ENCODE results near the gene SLC24A3. TPM values are rescaled to one million over a fixed set of nuclear protein-coding genes. Genes with fewer than 3 reads are reported as not detected.

SLC24A3 gene
- total RNA-seq, 1 donor from 2014 or later, result 0.11 TPM

DNA sequence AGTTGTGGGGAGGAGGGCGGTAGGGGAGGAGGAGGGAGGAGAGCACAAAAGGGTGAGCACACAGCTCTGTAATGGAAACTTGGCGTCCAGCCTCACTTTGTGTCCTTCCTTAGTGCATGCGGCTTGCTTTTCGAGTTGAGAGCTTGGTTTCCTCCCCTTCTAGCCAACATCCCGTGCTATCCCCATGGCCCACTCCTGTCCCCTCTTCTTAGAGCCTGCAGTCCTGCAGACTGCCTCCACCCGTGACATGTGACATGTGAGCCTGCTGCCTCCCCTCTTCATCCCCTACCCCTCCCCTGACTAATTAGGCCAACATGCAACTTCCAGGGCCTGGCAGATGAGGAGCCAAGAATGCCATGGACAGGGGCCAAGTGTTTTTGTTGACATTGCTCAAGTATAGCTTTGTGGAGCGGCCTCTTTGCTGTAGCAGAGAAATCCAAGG is 63.2 kb downstream of the SLC24A3 start:
- Mint-ChIP-seq H3K4me3 (ENCODE audit: unreplicated experiment) (no peak overlapping the region), H3K4me1 (ENCODE audit: unreplicated experiment) (no peaks in the 10 kb centered on the region), H3K9me3 (ENCODE audit: unreplicated experiment) (no peaks in the 10 kb centered on the region), H3K27me3 (ENCODE audit: unreplicated experiment) (no peaks in the 10 kb centered on the region), H3K36me3 (ENCODE audit: unreplicated experiment) (no peaks in the 10 kb centered on the region), H3K27ac (ENCODE audit: unreplicated experiment) (no peak overlapping the region)
- no peak for DNase-seq (ENCODE audit: extremely low spot score, unreplicated experiment)
- TF ChIP-seq, protein P1, sequence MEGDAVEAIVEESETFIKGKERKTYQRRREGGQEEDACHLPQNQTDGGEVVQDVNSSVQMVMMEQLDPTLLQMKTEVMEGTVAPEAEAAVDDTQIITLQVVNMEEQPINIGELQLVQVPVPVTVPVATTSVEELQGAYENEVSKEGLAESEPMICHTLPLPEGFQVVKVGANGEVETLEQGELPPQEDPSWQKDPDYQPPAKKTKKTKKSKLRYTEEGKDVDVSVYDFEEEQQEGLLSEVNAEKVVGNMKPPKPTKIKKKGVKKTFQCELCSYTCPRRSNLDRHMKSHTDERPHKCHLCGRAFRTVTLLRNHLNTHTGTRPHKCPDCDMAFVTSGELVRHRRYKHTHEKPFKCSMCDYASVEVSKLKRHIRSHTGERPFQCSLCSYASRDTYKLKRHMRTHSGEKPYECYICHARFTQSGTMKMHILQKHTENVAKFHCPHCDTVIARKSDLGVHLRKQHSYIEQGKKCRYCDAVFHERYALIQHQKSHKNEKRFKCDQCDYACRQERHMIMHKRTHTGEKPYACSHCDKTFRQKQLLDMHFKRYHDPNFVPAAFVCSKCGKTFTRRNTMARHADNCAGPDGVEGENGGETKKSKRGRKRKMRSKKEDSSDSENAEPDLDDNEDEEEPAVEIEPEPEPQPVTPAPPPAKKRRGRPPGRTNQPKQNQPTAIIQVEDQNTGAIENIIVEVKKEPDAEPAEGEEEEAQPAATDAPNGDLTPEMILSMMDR (IDR thresholded peaks at IDR 0.05), result no peak

DNA sequence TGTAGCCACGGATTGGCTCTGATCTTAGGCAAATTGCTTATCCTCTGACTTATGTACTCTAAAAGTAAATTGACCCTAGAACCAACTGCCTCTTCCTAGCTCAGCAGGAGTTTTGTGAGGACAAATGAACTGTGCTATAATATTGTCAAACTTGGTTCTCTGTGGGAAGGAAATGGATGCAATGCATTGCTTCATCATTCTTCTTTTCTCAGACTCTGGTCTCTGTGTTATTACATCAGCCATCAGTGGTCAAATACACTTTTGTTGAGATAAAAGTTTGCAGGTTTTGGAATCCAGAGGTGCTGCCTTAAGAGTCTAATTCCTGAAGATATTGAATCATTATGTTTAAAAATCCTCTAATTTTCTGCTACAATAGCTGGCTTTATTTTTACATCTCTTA is 64.9 kb downstream of the SLC24A3 start:
- no peaks in the 10 kb centered on the region for H3K36me3 Mint-ChIP-seq (ENCODE audit: unreplicated experiment)
- H3K4me3 Mint-ChIP-seq (ENCODE audit: unreplicated experiment), result no peak overlapping the region
- no peaks in the 10 kb centered on the region for H3K27me3 Mint-ChIP-seq (ENCODE audit: unreplicated experiment)
- H3K4me1 Mint-ChIP-seq (ENCODE audit: unreplicated experiment), result no peaks in the 10 kb centered on the region
- TF ChIP-seq, protein P1 (IDR thresholded peaks at IDR 0.05), result no peak
- no peak overlapping the region for H3K27ac Mint-ChIP-seq (ENCODE audit: unreplicated experiment)
- H3K9me3 Mint-ChIP-seq (ENCODE audit: unreplicated experiment), result no peaks in the 10 kb centered on the region
- DNase-seq (ENCODE audit: extremely low spot score, unreplicated experiment), result no peak

DNA sequence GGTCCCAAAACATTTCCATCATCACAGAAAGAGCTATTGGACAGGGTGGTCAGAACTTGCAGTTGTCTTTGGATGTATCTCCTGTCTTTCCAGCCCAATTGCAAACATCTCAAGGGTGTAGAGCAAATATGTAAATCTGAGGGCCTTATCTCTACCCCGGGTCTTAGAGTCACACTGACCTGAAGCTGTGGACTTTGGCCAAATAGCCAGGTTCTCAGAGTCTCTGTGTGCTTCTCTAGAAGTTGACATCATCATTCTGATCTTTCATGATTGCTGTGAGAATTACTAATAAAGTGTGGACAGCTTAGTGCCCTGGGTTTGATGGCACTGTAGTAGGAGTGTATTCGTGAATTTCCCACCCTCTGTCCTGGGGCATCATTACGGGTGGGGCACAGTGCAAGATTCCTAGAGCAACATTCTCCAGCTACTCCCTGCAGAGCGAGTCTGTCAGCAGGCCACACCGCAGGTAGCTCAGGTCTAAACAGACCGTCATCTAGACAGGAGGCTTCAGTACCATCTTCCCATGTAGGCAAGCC is 71.1 kb downstream of the SLC24A3 start:
- DNase-seq (ENCODE audit: extremely low spot score, unreplicated experiment), result no peak
- Mint-ChIP-seq H3K9me3 (ENCODE audit: unreplicated experiment) (no peaks in the 10 kb centered on the region), H3K4me1 (ENCODE audit: unreplicated experiment) (no peaks in the 10 kb centered on the region), H3K36me3 (ENCODE audit: unreplicated experiment) (no peaks in the 10 kb centered on the region), H3K27ac (ENCODE audit: unreplicated experiment) (no peak overlapping the region), H3K4me3 (ENCODE audit: unreplicated experiment) (no peak overlapping the region), H3K27me3 (ENCODE audit: unreplicated experiment) (no peaks in the 10 kb centered on the region)
- TF ChIP-seq, protein P1 (IDR thresholded peaks at IDR 0.05), result no peak

DNA sequence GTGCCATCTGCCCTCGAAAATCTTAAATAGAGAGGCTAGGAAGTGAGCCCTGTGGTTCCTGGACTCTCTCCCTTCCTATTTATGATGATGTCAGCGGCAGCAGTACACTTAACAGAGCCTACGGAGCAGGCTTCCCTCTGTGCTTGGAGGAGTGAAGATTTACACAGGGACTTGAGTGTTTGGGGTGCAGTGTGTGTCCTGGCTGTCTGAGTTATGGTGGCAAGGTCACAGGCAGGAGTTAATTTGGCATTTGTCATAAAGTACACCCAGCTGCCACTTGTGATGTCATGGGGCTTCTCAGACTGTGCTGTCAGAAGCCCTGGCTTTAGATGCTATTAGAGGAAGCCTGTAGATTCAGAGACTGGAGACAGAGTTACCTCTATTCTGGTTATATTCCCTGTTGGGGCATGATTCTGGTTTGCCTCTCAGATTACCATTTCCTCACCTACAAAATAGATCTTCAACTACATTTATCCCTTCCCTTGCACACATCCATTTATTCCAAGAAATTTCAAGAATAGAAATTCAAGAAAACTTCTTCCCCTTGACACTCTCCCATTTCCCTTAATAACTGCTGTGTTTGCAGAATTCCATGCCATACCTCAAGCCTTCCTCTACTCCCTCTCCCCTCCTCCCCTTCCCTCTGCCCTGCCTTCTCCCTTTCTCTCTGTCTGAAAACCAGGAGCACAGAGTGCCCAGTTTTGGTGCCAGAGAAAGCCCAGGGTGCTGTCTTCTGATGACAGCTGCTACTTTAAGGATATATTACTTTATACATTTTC is 72.1 kb downstream of the SLC24A3 start:
- Mint-ChIP-seq H3K36me3 (ENCODE audit: unreplicated experiment) (no peaks in the 10 kb centered on the region), H3K27ac (ENCODE audit: unreplicated experiment) (no peak overlapping the region), H3K9me3 (ENCODE audit: unreplicated experiment) (no peaks in the 10 kb centered on the region), H3K27me3 (ENCODE audit: unreplicated experiment) (no peaks in the 10 kb centered on the region), H3K4me3 (ENCODE audit: unreplicated experiment) (no peak overlapping the region), H3K4me1 (ENCODE audit: unreplicated experiment) (no peaks in the 10 kb centered on the region)
- TF ChIP-seq, protein P1 (IDR thresholded peaks at IDR 0.05), result no peak
- peak; percentile 8 for DNase-seq (ENCODE audit: extremely low spot score, unreplicated experiment)

DNA sequence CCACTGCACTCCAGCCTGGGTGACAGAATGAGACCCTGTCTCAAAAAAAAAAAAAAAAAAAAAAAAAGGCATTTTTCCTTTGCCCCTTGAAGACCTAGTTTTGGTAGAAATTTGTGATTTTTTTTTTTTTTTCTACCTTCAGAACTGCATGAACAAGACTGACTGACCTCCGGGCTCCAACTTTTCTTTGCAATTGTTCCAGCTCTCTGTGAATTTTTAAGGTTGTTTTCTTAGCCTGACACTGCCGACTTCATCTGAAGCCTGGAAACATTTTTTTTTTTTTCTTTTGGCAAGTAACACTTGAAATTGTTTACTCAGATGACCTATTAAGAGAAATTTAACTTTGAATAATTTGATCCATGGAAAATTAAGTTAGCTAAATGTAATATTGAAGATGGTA is 73.0 kb downstream of the SLC24A3 start:
- Mint-ChIP-seq H3K27ac (ENCODE audit: unreplicated experiment) (no peak overlapping the region), H3K9me3 (ENCODE audit: unreplicated experiment) (no peaks in the 10 kb centered on the region), H3K4me1 (ENCODE audit: unreplicated experiment) (no peaks in the 10 kb centered on the region)

More for the DNA sequence above, 73.0 kb downstream of the SLC24A3 start:
- H3K36me3 Mint-ChIP-seq (ENCODE audit: unreplicated experiment), result no peaks in the 10 kb centered on the region
- no peak for DNase-seq (ENCODE audit: extremely low spot score, unreplicated experiment)
- no peak overlapping the region for H3K4me3 Mint-ChIP-seq (ENCODE audit: unreplicated experiment)
- TF ChIP-seq, protein P1 (IDR thresholded peaks at IDR 0.05), result no peak
- H3K27me3 Mint-ChIP-seq (ENCODE audit: unreplicated experiment), result no peaks in the 10 kb centered on the region
